Measurements from ENCODE around the gene FHIT.

DNA sequence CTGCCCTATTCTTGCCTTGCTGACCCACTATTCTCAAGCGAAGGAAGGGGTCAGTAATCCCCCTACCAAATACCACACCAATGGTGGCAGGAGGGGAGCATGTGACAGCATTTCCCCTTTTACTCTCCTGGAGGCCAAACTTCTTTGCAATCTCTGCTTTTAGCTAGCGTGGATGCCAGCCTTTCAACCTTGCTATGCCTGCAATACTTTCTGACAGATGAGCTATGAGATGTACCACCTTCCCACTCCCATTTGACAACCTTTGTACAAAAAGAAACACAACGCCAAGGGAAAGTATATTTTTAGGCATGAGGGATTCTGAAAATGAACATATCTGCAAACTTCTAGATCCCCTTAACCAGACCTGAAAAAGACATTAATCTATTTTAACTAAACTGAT lies 302.1 kb downstream of the FHIT start:
- TF ChIP-seq CTCF (IDR thresholded peaks at IDR 0.05) (no peak), POLR2A (IDR thresholded peaks at IDR 0.05) (no peak), POLR2AphosphoS5 (IDR thresholded peaks at IDR 0.05) (no peak)
